Measurements from ENCODE around the gene FSTL4.

DNA sequence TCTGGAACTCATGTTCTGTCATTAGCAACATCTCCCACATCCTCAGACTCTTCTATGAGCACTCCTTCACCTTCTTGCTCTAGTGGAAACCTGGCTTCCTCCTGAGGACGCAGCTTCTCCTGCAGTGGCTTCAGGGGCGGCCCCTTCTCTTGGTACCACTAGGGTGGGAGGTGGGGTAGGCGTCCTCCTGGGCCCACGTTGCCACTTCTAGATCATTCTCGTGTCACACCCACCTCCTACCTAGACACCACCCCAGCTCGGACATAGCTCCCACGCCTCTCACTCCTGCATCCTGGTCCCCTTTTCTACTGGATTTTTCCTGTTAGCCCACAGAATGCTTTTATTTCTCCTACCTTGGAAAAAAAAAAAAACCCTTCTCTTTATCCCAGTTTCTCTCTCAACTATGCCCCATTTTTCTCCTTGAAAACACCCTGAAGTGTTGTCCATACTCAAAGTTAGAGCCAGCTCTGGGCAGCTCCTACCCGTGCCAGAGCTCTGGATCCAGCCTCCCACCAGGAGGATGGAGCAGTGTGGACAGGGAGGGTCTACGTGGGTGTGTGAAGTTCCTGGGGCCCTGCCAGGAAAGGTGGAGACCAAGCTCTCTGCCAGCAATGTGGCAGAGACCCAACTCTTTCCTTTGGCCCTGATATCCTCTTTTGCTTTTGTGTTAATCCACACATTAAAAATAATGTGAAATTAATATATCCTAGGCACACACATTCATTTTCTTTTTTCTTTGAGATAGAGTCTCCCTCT, 381.3 kb downstream of the FSTL4 start:
- TF ChIP-seq ZNF565 (CRISPR knock-in tag; conservative IDR thresholded peaks at IDR 0.05; ENCODE audit: low read depth), result no peak
- TF ChIP-seq ZFP3 (CRISPR knock-in tag; IDR thresholded peaks at IDR 0.05), result no peak
- no peak for TF ChIP-seq ZFP30 (CRISPR knock-in tag; IDR thresholded peaks at IDR 0.05)
- no peak for TF ChIP-seq TOX (CRISPR knock-in tag; IDR thresholded peaks at IDR 0.05; ENCODE audit: borderline replicate concordance)
- TF ChIP-seq OSR1 (CRISPR knock-in tag; IDR thresholded peaks at IDR 0.05), result no peak
- no peak for TF ChIP-seq TCF4 (CRISPR knock-in tag; IDR thresholded peaks at IDR 0.05; ENCODE audit: borderline replicate concordance)
